H1 (cell line): ENCODE results near the gene ZBTB9. TPM values are rescaled to one million over a fixed set of nuclear protein-coding genes. Genes with fewer than 3 reads are reported as not detected.

Experiments
- CTCF ChIA-PET: fragments of 300-600 bp; sonication (Branson Sonifier 250); formaldehyde crosslinking; loops from one replicate; lab custom pipeline; 2021; ENCODE audit not compliant: partially characterized antibody; lab: Charles Lee
- POLR2A ChIA-PET: fragments of 300-600 bp; sonication (Branson Sonifier 250); formaldehyde crosslinking; loops from one replicate; lab custom pipeline; 2021; ENCODE audit warnings: inconsistent platforms; ENCODE audit not compliant: partially characterized antibody; lab: Charles Lee
- DNase-seq, 2 experiments: peaks; one replicate each; pipeline versions ENCODE4 v3.0.0 to v3.0.0-alpha.2; 2010 to 2022; ENCODE audit warnings: low spot score in 2 of 2, low read depth in 1 of 2, mixed read lengths in 1 of 2
- FAIRE-seq: peaks from 2 replicates; lab custom pipeline; 2011; peaks lifted over from hg19 to GRCh38; lab: Jason Lieb, UNC
- H2AFZ ChIP-seq: 2 replicates; pipeline ENCODE4 v1.8.1; 2012; ENCODE audit warnings: low read length, inconsistent platforms
- H2AK5ac ChIP-seq: 2 replicates; pipeline ENCODE4 v1.6.1; 2013; ENCODE audit warnings: low read depth, low read length
- H2BK120ac ChIP-seq: replicated peaks from 2 replicates; pipeline ENCODE3; 2013; ENCODE audit warnings: low read depth, low read length, inconsistent platforms
- H2BK12ac ChIP-seq: 2 replicates; pipeline ENCODE4 v1.6.1; 2013; ENCODE audit warnings: low read depth, low read length
- H2BK15ac ChIP-seq: 2 replicates; pipeline ENCODE4 v1.6.1; 2013; ENCODE audit warnings: low read length
- H2BK20ac ChIP-seq: 2 replicates; pipeline ENCODE4 v1.6.1; 2013; ENCODE audit warnings: low read length
- H2BK5ac ChIP-seq: 2 replicates; pipeline ENCODE4 v1.6.1; 2013; ENCODE audit warnings: low read depth, low read length
- H3K14ac ChIP-seq: 2 replicates; pipeline ENCODE4 v1.6.1; 2013; ENCODE audit warnings: inconsistent platforms; ENCODE audit not compliant: insufficient read length
- H3K18ac ChIP-seq: 2 replicates; pipeline ENCODE4 v1.6.1; 2013; ENCODE audit warnings: low read length; ENCODE audit errors: extremely low read depth
- H3K23ac ChIP-seq: 2 replicates; pipeline ENCODE4 v1.6.1; 2013; ENCODE audit warnings: inconsistent platforms; ENCODE audit not compliant: insufficient read length
- H3K23me2 ChIP-seq: 2 replicates; pipeline ENCODE4 v1.6.1; 2013; ENCODE audit warnings: low read depth, low read length
- H3K27ac ChIP-seq: 2 replicates; pipeline ENCODE4 v1.6.1; 2011; ENCODE audit warnings: low read depth, low read length, inconsistent platforms
- H3K27me3 ChIP-seq, 4 experiments: replicated peaks in 1 of 4; 1 replicate in 1 of 4; 2 replicates in 3 of 4; pipeline versions ENCODE4 v1.6.1 to v1.8.1; 2011 to 2013; ENCODE audit warnings: low read length in 3 of 4, mild to moderate bottlenecking in 3 of 4, inconsistent platforms in 2 of 4, mixed read lengths in 2 of 4, moderate library complexity in 1 of 4; ENCODE audit not compliant: control insufficient read depth in 3 of 4, insufficient read depth in 3 of 4; ENCODE audit errors: extremely low read depth in 1 of 4
- H3K36me3 ChIP-seq, 4 experiments: 2 replicates each; pipeline versions ENCODE4 v1.6.1 to v1.8.1; 2011 to 2013; ENCODE audit warnings: mild to moderate bottlenecking in 4 of 4, low read length in 3 of 4, moderate library complexity in 2 of 4, control low read depth in 1 of 4, inconsistent platforms in 1 of 4; ENCODE audit not compliant: insufficient read depth in 4 of 4, control insufficient read depth in 2 of 4
- H3K4ac ChIP-seq: replicated peaks from 2 replicates; pipeline ENCODE3; 2013; ENCODE audit warnings: low read length, low read depth, mixed read lengths, inconsistent platforms; ENCODE audit not compliant: insufficient read length
- H3K4me1 ChIP-seq, 4 experiments: replicated peaks in 1 of 4; 1 replicate in 1 of 4; 2 replicates in 3 of 4; pipeline versions ENCODE4 v1.6.1 to v1.8.1; 2011 to 2013; ENCODE audit warnings: low read length in 3 of 4, inconsistent platforms in 2 of 4, mixed read lengths in 1 of 4; ENCODE audit not compliant: insufficient read depth in 4 of 4, control insufficient read depth in 3 of 4
- H3K4me2 ChIP-seq, 2 experiments: 2 replicates each; pipeline versions ENCODE4 v1.6.1 to v1.8.1; 2011 to 2013; ENCODE audit warnings: low read depth in 2 of 2, low read length in 2 of 2, control low read depth in 1 of 2, inconsistent platforms in 1 of 2, mild to moderate bottlenecking in 1 of 2; ENCODE audit not compliant: insufficient read depth in 1 of 2
- H3K4me3 ChIP-seq, 4 experiments: fragments of 200-600, 300-600 bp in 1 of 4; sonication (generic), shearing (Covaris generic), sonication (Bioruptor Twin) in 1 of 4; 2 replicates each; pipeline versions ENCODE4 v1.5.1 to v1.8.1; 2011 to 2016; ENCODE audit warnings: low read length in 4 of 4, low read depth in 3 of 4, control low read depth in 2 of 4, inconsistent platforms in 2 of 4, mild to moderate bottlenecking in 2 of 4, mixed read lengths in 1 of 4, moderate library complexity in 1 of 4; ENCODE audit not compliant: insufficient read depth in 2 of 4; ENCODE audit errors: extremely low read depth in 1 of 4
- H3K56ac ChIP-seq: replicated peaks from 2 replicates; pipeline ENCODE3; 2013; ENCODE audit warnings: low read depth, mild to moderate bottlenecking, mixed read lengths, low read length, inconsistent platforms; ENCODE audit not compliant: insufficient read length
- H3K79me1 ChIP-seq: 2 replicates; pipeline ENCODE4 v1.6.1; 2013; ENCODE audit warnings: low read depth, low read length, control low read depth
- H3K79me2 ChIP-seq, 2 experiments: 2 replicates each; pipeline versions ENCODE4 v1.6.1 to v1.8.1; 2012 to 2013; ENCODE audit warnings: low read length in 2 of 2, mild to moderate bottlenecking in 2 of 2, inconsistent platforms in 1 of 2; ENCODE audit not compliant: insufficient read depth in 2 of 2, control insufficient read depth in 1 of 2
- H3K9ac ChIP-seq, 4 experiments: replicated peaks in 1 of 4; 1 replicate in 1 of 4; 2 replicates in 3 of 4; pipeline versions ENCODE4 v1.6.1 to v1.8.1; 2011 to 2013; ENCODE audit warnings: low read depth in 3 of 4, low read length in 3 of 4, control low read depth in 2 of 4, mild to moderate bottlenecking in 2 of 4, moderate library complexity in 2 of 4, inconsistent platforms in 1 of 4; ENCODE audit errors: extremely low read depth in 1 of 4
- H3K9me3 ChIP-seq, 2 experiments: 2 replicates each; pipeline versions ENCODE4 v1.6.1 to v1.8.1; 2012 to 2013; ENCODE audit warnings: mild to moderate bottlenecking in 2 of 2, moderate library complexity in 2 of 2, control low read depth in 1 of 2, inconsistent platforms in 1 of 2, low read depth in 1 of 2, low read length in 1 of 2, mixed read lengths in 1 of 2; ENCODE audit not compliant: insufficient read depth in 2 of 2
- H4K20me1 ChIP-seq, 2 experiments: replicated peaks in 1 of 2; 2 replicates each; pipeline versions ENCODE3 to v1.8.1; 2011 to 2013; ENCODE audit warnings: inconsistent platforms in 2 of 2, low read length in 2 of 2, mild to moderate bottlenecking in 1 of 2; ENCODE audit not compliant: insufficient read depth in 2 of 2, control insufficient read depth in 1 of 2
- H4K5ac ChIP-seq: 2 replicates; pipeline ENCODE4 v1.6.1; 2013; ENCODE audit warnings: low read length, low read depth, mixed read lengths, inconsistent platforms; ENCODE audit not compliant: insufficient read length
- H4K8ac ChIP-seq: 2 replicates; pipeline ENCODE4 v1.8.0; 2013; ENCODE audit warnings: mild to moderate bottlenecking, moderate library complexity, low read length, inconsistent platforms; ENCODE audit not compliant: insufficient read depth; ENCODE audit errors: extremely low read depth
- H4K91ac ChIP-seq: replicated peaks from 2 replicates; pipeline ENCODE3; 2013; ENCODE audit warnings: low read length, mixed read lengths, inconsistent platforms; ENCODE audit not compliant: insufficient read length
- BACH1 ChIP-seq: IDR thresholded peaks from 2 replicates; pipeline ENCODE4 v1.6.1; 2012; ENCODE audit warnings: low read length, improper control_type of control experiment
- BRCA1 ChIP-seq: IDR thresholded peaks from 2 replicates; pipeline ENCODE4 v1.6.1; 2012; ENCODE audit warnings: low read depth, low read length, improper control_type of control experiment
- CBX5 ChIP-seq: fragments of 300-800, 300-1000 bp; sonication (generic); IDR thresholded peaks from 2 replicates; pipeline ENCODE4 v1.7.1; 2016; ENCODE audit warnings: antibody characterized with exemption, low read length, low read depth
- CBX8 ChIP-seq: fragments of 300-800, 300-1000 bp; sonication (generic); IDR thresholded peaks from 2 replicates; pipeline ENCODE4 v1.7.1; 2016; ENCODE audit warnings: low read depth, low read length, borderline replicate concordance
- EGR1 ChIP-seq: IDR thresholded peaks from 2 replicates; pipeline ENCODE4 v1.6.1; 2011; ENCODE audit warnings: low read depth, low read length, borderline replicate concordance
- FOSL1 ChIP-seq: IDR thresholded peaks from 2 replicates; pipeline ENCODE4 v1.6.1; 2011; ENCODE audit warnings: mild to moderate bottlenecking, low read depth, low read length, moderate library complexity; ENCODE audit not compliant: insufficient read depth
- JUN ChIP-seq: IDR thresholded peaks from 2 replicates; pipeline ENCODE4 v1.6.1; 2011; ENCODE audit warnings: low read depth, mild to moderate bottlenecking, improper control_type of control experiment, low read length
- PHF8 ChIP-seq: fragments of 200-600 bp; sonication (generic); conservative IDR thresholded peaks from 2 replicates; pipeline ENCODE4 v1.7.1; 2012; ENCODE audit warnings: low read depth, mild to moderate bottlenecking, inconsistent platforms, low read length, moderate library complexity
- POLR2AphosphoS5 ChIP-seq: IDR thresholded peaks from 2 replicates; pipeline ENCODE4 v1.6.1; 2011; ENCODE audit warnings: low read depth, low read length
- RBBP5 ChIP-seq: IDR thresholded peaks from 2 replicates; pipeline ENCODE4 v1.7.1; 2012; ENCODE audit warnings: low read depth, mild to moderate bottlenecking, inconsistent platforms, low read length, moderate library complexity, borderline replicate concordance
- RXRA ChIP-seq: IDR thresholded peaks from 2 replicates; pipeline ENCODE4 v1.6.1; 2011; ENCODE audit warnings: low read depth, mild to moderate bottlenecking, low read length, moderate library complexity; ENCODE audit not compliant: insufficient read depth
- SAP30 ChIP-seq: fragments of 300-600 bp; sonication (generic); IDR thresholded peaks from 2 replicates; pipeline ENCODE4 v1.7.1; 2012; ENCODE audit warnings: low read length, moderate library complexity, mild to moderate bottlenecking, inconsistent platforms; ENCODE audit not compliant: insufficient read depth, insufficient replicate concordance
- SP2 ChIP-seq: IDR thresholded peaks from 2 replicates; pipeline ENCODE4 v1.6.1; 2012; ENCODE audit warnings: mild to moderate bottlenecking, low read length, inconsistent platforms
- SRF ChIP-seq: IDR thresholded peaks from 2 replicates; pipeline ENCODE4 v1.6.1; 2011; ENCODE audit warnings: mild to moderate bottlenecking, low read depth, low read length, moderate library complexity
- WGBS, 2 experiments: shearing (Covaris generic) in 1 of 2; methylation state at CpG; one replicate each; pipeline versions ENCODE4 v1.1.6 to v1.1.7; 2013 to 2015; ENCODE audit warnings: low lambda C conversion rate in 2 of 2, mixed read lengths in 2 of 2, inconsistent platforms in 1 of 2, low coverage in 1 of 2, missing lambda C conversion rate in 1 of 2; ENCODE audit not compliant: insufficient replicate concordance in 2 of 2, insufficient coverage in 1 of 2, insufficient read length in 1 of 2; ENCODE audit errors: extremely low coverage in 1 of 2, missing lambda C conversion rate in 1 of 2; 5-methylcytosine and 5-hydroxymethylcytosine counted together
- polyA plus RNA-seq, 7 experiments: library from polyadenylated mRNA; depleted of rRNA in 3 of 7; stranded (reverse) in 5 of 7; unstranded in 2 of 7; fragments of >200 nt in 5 of 7; fragments of 200-250 nt in 2 of 7; gene quantifications; 1 replicate in 5 of 7; 2 replicates in 1 of 7; 4 replicates in 1 of 7; pipeline versions ENCODE4 v1.2.1 to v1.2.3, GENCODE V29; 2011 to 2013; ENCODE audit warnings: missing spikeins in 2 of 7, mixed read lengths in 2 of 7
- total RNA-seq: library from RNA; stranded (reverse); fragmentation: NEBNext Ultra II Directional; extraction: Animal tissue kit (Norgen Biotek cat#: 25700); gene quantifications from 2 replicates; pipeline ENCODE4 v1.2.1, GENCODE V29; 2021
- TF ChIP-seq, protein P1 (sequence below): IDR thresholded peaks from 2 replicates; pipeline ENCODE4 v1.6.1; 2012; ENCODE audit warnings: inconsistent platforms

ZBTB9 gene
- total and polyA plus RNA-seq, 2 of the 8 experiments (the other 6 are each of a cell fraction or from before 2014, with no cell fraction given) = 16.9 to 20.2 TPM

DNA sequence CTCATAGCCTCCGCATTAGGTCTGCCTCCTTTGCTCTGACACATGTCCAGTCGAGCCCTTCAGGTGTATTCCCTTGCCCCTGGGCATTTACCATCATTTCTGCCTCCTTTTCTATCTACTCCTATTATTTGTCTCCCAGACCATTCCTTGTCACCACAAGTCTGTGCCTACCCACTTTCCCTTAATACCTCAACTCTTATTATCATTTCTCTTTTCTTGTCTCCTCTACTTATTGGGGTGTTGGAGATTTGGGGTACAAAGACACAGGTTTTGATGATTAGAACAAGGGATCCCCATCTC is 33.1 kb upstream of the ZBTB9 start:
- Histone ChIP-seq H2BK120ac (no peak overlapping the region), H4K8ac (no peak overlapping the region), H3K14ac (no peak overlapping the region), H2BK15ac (no peak overlapping the region), H3K4ac (no peak overlapping the region), H3K9me3 (no peaks in the 10 kb centered on the region), H3K79me1 (peaks cover 2% of the 10 kb centered on the region; the same call in 1 of the 2 replicates), H3K79me2 (peaks cover 19 to 52% of the 10 kb centered on the region in 2 experiments), H3K23me2 (peaks cover 30% of the 10 kb centered on the region), H4K5ac (no peak overlapping the region), H2BK5ac (no peak overlapping the region), H2BK20ac (no peak overlapping the region), H3K56ac (no peak overlapping the region), H3K4me1 (peaks cover 8 to 32% (median 12%) of the 10 kb centered on the region in 4 experiments; a peak in 6 of 7 replicates), H3K4me3 (peak overlapping the region in 3 of 4 experiments; percentile 11 to 99 (median 68); a peak in 4 of 8 replicates), H3K23ac (no peak overlapping the region), H4K20me1 (peaks cover 0 to 6% of the 10 kb centered on the region in 2 experiments), H3K36me3 (peaks cover 0 to 13% (median 10%) of the 10 kb centered on the region in 4 experiments; a peak in 5 of 8 replicates), H3K27ac (no peak overlapping the region), H2AK5ac (no peak overlapping the region), H3K4me2 (peak overlapping the region; percentile 49 to 89), H4K91ac (no peak overlapping the region), H2BK12ac (no peak overlapping the region), H2AFZ (no peak overlapping the region), H3K18ac (no peak overlapping the region), H3K27me3 (no peaks in the 10 kb centered on the region), H3K9ac (no peak overlapping the region)
- FAIRE-seq (no peak), DNase-seq (no peak)
- ChIA-PET POLR2A (no interaction called here), CTCF (no interaction called here)
- WGBS, 2 experiments = 89% methylated on average over 2 of the region's 2 CpGs; no CpG with 5 or more reads in 1 of the 2 experiments
- no peak for TF ChIP-seq CBX5
- no peak for TF ChIP-seq RBBP5
- no peak for TF ChIP-seq PHF8
- no peak for TF ChIP-seq BACH1
- no peak for TF ChIP-seq SP2
- no peak for TF ChIP-seq FOSL1
- TF ChIP-seq SAP30 = no peak
- TF ChIP-seq, protein P1, sequence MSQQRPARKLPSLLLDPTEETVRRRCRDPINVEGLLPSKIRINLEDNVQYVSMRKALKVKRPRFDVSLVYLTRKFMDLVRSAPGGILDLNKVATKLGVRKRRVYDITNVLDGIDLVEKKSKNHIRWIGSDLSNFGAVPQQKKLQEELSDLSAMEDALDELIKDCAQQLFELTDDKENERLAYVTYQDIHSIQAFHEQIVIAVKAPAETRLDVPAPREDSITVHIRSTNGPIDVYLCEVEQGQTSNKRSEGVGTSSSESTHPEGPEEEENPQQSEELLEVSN = no peak
- no peak for TF ChIP-seq JUN
- TF ChIP-seq BRCA1 = no peak
- TF ChIP-seq SRF = no peak
- no peak for TF ChIP-seq EGR1
- TF ChIP-seq RXRA = no peak
- no peak for TF ChIP-seq CBX8
- TF ChIP-seq POLR2AphosphoS5 = no peak
